Thoracic aorta endothelial cell (primary cell): Measurements from ENCODE around the gene LIME1. TPM values are rescaled to one million over a fixed set of nuclear protein-coding genes. Genes with fewer than 3 reads are reported as not detected.

Experiments
- small RNA-seq: library from RNA; depleted of rRNA; stranded (forward); fragments of <200 nt; gene quantifications from one replicate; pipeline ENCODE3, GENCODE V24; 2012
- total RNA-seq: library from RNA; depleted of rRNA; stranded (reverse); fragments of >200 nt; gene quantifications from 2 replicates; pipeline ENCODE4 v1.2.3, GENCODE V29; 2012

LIME1 gene, protein sequence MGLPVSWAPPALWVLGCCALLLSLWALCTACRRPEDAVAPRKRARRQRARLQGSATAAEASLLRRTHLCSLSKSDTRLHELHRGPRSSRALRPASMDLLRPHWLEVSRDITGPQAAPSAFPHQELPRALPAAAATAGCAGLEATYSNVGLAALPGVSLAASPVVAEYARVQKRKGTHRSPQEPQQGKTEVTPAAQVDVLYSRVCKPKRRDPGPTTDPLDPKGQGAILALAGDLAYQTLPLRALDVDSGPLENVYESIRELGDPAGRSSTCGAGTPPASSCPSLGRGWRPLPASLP
- total RNA-seq, result 2.4 and 3.6 TPM in 2 replicates

DNA sequence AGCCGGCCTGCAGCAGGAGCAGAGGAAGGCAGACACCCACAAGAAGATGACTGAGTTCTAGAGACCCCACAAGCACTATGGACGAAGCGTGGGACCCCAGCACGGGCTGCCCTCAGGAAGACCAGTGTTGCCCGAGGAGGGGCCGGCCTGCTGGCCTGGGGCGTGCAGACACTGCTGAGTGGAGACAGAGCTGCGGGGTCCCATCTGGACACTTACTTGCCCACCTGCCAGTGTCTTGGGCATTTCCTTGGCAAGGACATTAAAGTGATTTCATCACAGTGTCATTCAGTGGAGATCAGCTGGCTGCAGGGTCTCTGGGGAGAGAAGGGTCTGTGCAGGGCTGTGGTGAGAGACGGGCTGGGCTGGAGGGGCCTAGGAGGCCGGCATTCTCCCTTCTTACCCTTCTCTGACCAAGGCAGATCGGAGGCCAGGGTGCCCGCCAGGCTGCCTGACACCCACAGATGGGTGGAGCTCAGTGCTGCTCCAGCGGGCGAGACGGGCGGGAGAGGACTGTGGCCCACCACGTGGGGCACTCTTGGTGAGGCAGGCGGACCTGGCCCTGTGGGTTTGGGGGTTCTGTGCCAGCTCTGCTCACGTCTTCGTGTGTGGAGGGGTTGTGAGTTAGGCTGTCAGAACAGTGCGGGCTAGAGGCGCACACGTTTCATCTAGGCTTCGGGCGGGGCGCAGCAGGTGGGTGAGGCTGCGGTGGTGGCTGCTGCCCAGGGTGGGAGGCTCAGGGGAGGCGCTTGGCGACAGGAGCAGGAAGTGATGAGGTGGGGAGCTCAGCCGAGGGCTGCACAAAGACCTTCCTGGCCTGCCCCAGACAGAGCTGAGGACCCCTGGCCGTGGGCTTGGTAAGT lies at the start of gene LIME1:
TSS of gene LIME1 (plus strand) at position 806 of the 860 bp plus-strand sequence. CDS start 886 bp downstream, outside the sequence.

DNA sequence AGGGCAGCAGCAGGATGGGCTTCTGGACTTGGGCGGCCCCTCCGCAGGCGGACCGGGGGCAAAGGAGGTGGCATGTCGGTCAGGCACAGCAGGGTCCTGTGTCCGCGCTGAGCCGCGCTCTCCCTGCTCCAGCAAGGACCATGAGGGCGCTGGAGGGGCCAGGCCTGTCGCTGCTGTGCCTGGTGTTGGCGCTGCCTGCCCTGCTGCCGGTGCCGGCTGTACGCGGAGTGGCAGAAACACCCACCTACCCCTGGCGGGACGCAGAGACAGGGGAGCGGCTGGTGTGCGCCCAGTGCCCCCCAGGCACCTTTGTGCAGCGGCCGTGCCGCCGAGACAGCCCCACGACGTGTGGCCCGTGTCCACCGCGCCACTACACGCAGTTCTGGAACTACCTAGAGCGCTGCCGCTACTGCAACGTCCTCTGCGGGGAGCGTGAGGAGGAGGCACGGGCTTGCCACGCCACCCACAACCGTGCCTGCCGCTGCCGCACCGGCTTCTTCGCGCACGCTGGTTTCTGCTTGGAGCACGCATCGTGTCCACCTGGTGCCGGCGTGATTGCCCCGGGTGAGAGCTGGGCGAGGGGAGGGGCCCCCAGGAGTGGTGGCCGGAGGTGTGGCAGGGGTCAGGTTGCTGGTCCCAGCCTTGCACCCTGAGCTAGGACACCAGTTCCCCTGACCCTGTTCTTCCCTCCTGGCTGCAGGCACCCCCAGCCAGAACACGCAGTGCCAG lies 39.7 kb upstream of the LIME1 start, which contains the start of gene TNFRSF6B:
TSS of gene TNFRSF6B (plus strand) at position 25 of the 729 bp plus-strand sequence. CDS start at position 141, 116 bp downstream.

DNA sequence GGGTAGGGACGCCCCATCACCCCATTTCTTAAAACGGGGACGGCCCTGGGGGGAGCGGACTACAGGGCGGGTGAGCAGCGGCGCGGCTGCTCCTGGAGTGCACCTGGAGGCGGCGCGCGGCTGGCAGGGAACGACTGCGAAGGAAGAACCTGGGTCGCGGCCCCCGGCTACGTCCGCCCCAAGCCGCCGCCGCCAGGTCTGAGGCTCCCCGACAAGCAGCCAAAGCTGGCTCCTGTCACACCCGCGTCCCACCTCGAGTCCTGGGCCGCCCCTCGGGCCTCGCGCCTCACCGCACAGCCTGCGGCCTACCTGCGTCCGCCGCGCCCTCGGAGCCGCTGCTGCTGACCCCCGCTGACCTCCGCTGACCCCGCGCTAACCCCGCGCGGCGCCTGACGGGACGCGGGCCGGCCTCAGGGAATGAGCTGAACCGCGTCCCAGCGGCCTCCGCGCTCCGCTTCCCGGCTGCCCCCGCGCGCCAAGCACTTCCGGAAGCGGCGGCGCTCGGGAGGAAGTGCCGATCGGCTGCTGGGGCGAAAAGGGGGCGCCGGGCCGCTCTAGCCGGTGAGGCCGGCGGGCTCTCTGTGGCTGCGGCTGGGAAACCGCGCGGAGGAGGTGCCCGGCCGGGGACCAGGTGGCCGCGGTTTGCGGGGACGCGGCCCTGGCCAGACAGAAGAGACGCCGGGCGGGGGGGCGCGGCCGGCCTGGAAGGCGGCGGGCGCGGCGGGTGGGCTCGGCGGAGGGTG lies 28.7 kb upstream of the LIME1 start, which contains the start of the genes ARFRP1 and ZGPAT:
TSS of gene ARFRP1 (minus strand) at position 419 of the 743 bp plus-strand sequence. CDS start 885 bp downstream, outside the sequence.
TSS of gene ZGPAT (plus strand) at position 482 of the 743 bp plus-strand sequence. CDS start 542 bp downstream, outside the sequence.

DNA sequence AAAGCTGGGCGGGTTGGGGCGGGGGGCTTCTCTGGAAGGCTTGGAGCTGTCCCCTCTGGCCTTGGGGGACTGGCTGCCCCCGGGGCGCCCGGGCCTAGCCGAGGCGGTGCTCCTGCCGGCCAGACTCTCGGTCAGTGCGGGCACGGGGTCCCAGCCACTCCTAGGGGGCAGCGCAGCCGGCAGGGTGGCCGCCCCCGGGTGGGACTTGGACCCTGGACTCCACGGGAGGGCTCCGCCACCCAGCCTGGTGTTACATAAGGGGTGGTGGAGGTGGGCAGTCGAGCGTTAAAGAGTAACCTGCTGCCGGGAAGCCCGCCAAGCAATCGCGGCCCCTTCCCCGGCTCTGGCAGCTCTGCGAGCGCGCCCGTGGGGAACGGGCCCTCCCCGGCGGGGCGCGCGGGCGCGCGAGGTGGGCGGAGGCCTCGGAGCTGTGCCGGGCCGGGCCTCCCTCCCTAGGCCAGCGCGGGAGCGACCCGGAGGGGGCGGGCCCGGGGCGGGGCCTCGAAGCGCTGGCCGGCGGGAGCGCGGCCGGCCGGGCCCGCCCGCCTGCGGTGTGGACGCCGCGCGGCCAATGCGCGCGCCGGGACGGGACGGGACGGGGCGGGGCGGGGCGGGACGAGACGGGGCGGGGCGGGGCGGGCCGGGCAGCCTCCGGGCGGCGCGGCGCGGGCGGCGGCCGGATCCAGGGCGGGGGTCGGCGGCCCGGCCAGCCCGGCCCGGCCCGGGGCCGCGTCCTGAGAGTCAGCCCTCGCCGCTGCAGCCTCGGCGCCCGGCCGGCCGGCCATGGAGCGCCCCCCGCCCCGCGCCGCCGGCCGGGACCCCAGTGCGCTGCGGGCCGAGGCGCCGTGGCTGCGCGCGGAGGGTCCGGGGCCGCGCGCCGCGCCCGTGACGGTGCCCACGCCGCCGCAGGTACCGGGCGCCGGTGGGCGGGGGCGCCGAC lies 2.9 kb downstream of the LIME1 start, which contains the start of gene SLC2A4RG:
TSS of gene SLC2A4RG (plus strand) at position 647 of the 940 bp plus-strand sequence. CDS start at position 784, 137 bp downstream.

Small RNA genes within 50 kb of the gene (small RNA-seq; reads per million reads assigned to genes)
- gene LIME1 (not detected), gene TNFRSF6B (not detected)

Other genes with a start within 250 kb of the LIME1 start
- 1.0 and 2.3 TPM in 2 replicates for gene EEF1A2, start 237.6 kb upstream of the LIME1 start, total RNA-seq
- 41.0 and 75.0 TPM in 2 replicates for gene PPDPF, start 215.9 kb upstream of the LIME1 start, total RNA-seq
- gene PTK6, start 199.3 kb upstream of the LIME1 start, total RNA-seq, result not detected in 2 replicates
- gene SRMS, start 188.9 kb upstream of the LIME1 start, total RNA-seq, result not detected in 2 replicates
- 0.40 and 0.50 TPM in 2 replicates for gene FNDC11, start 182.5 kb upstream of the LIME1 start, total RNA-seq
- 26.9 and 33.4 TPM in 2 replicates for gene HELZ2, start 162.4 kb upstream of the LIME1 start, total RNA-seq
- 8.6 and 10.6 TPM in 2 replicates for gene GMEB2, start 109.6 kb upstream of the LIME1 start, total RNA-seq
- 3.5 and 6.1 TPM in 2 replicates for gene STMN3, start 83.2 kb upstream of the LIME1 start, total RNA-seq
- 19.8 and 22.6 TPM in 2 replicates for gene RTEL1, start 78.4 kb upstream of the LIME1 start, total RNA-seq
- gene TNFRSF6B, start 40.0 kb upstream of the LIME1 start, total RNA-seq, result 13.2 and 15.5 TPM in 2 replicates
- gene ARFRP1, start 28.7 kb upstream of the LIME1 start, total RNA-seq, result 24.3 and 25.3 TPM in 2 replicates
- gene ZGPAT, start 28.6 kb upstream of the LIME1 start, total RNA-seq, result 15.8 and 16.1 TPM in 2 replicates
- 21.8 and 25.8 TPM in 2 replicates for gene SLC2A4RG, start 3.1 kb downstream of the LIME1 start, total RNA-seq
- 2.9 and 3.2 TPM in 2 replicates for gene ZBTB46, start 94.6 kb downstream of the LIME1 start, total RNA-seq
- gene ABHD16B, start 124.8 kb downstream of the LIME1 start, total RNA-seq, result not detected in 2 replicates
- 128 and 140 TPM in 2 replicates for gene TPD52L2, start 128.6 kb downstream of the LIME1 start, total RNA-seq
- 75.0 and 76.5 TPM in 2 replicates for gene DNAJC5, start 158.5 kb downstream of the LIME1 start, total RNA-seq
- gene UCKL1, start 219.8 kb downstream of the LIME1 start, total RNA-seq, result 21.4 and 23.3 TPM in 2 replicates
- 12.9 and 16.4 TPM in 2 replicates for gene ZNF512B, start 233.3 kb downstream of the LIME1 start, total RNA-seq
- gene SAMD10, start 243.0 kb downstream of the LIME1 start, total RNA-seq, result 1.9 and 2.6 TPM in 2 replicates
- 63.0 and 73.5 TPM in 2 replicates for gene PRPF6, start 244.5 kb downstream of the LIME1 start, total RNA-seq